GM11168 (cell line): ENCODE measurements around the gene SMURF2.
"Not testable (repeated sequence)": the region's sequence is repeated elsewhere in the genome, so short reads cannot be mapped to it uniquely, and the experiment has no call there.

Source experiments
- in situ Hi-C: fragments of 300-500 bp; cut with MboI; formaldehyde crosslinking; loops from one replicate; pipeline ENCODE4 v1.12.0; 2022; ENCODE audit warnings: low sequenced_read_pairs; ENCODE audit not compliant: unreplicated experiment

Gene SMURF2

DNA sequence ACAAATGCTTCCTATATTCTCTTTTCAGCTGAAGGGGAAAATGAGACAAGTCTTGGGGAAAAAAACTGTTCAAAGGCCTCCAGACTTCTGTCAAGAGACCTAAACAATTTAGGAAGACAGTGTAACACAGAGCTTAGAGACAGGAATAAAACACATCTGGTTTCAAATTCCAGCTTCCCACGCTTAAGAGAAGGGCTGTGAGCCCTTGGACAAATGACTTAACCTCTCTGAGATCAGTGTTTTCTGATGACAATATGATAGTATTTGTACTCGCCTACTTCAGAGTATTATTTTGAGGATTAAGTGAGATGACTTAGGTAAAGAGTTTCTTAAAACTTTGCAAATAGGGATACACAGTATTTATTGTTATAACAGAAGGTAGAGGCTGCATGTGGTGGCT, 29.5 kb downstream of the SMURF2 start:
- in situ Hi-C loops, result no loop called here

GRCh38 chr17:64632194-64632593, 29.9 kb downstream of the SMURF2 start:
- in situ Hi-C loops, result no loop called here

- in situ Hi-C loops, result no loop called here
Measured at GRCh38 chr17:64630309-64631223, 31.5 kb downstream of the SMURF2 start.

DNA sequence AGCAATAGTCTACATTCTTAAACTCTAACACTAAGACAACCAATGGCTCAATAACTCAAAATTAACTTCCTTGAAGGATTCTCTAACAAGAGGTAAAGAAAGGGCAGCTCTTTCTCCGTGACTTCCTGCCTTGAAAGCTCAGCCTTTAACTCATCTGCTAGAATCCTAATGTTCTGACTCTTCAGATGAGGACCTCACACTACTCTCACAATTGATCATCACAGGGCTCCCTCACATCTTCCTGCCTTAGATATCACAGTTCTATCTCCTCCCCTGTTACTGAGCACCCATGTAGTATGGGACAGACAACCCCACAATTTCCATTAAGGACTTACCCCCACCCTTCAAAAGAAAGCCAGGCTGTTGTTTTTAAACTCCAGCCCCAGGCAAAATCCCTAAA, 33.5 kb downstream of the SMURF2 start:
- in situ Hi-C loops, result no loop called here

- in situ Hi-C loops, result no loop called here
Measured at GRCh38 chr17:64627797-64628196, 34.3 kb downstream of the SMURF2 start.

DNA sequence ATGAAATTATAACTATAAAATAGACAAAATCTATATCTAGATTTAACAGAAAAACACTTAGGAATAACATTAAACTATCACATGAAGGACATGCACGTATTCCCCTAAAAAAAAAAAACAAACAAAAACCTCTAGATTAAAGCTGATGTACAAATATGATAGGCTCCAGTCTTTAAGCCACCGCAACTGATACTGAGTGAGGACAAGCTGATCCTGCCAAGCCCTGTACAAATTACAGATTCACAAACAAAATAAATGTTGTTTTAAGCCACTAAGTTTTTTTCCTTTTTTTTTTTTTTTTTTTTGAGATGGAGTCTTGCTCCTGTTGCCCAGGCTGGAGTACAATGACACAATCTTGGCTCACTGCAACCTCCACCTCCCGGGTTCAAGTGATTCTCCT, 35.3 kb downstream of the SMURF2 start:
- in situ Hi-C loops, result no loop called here

- in situ Hi-C loops, result no loop called here
Measured at GRCh38 chr17:64625541-64625940, 36.6 kb downstream of the SMURF2 start.

DNA sequence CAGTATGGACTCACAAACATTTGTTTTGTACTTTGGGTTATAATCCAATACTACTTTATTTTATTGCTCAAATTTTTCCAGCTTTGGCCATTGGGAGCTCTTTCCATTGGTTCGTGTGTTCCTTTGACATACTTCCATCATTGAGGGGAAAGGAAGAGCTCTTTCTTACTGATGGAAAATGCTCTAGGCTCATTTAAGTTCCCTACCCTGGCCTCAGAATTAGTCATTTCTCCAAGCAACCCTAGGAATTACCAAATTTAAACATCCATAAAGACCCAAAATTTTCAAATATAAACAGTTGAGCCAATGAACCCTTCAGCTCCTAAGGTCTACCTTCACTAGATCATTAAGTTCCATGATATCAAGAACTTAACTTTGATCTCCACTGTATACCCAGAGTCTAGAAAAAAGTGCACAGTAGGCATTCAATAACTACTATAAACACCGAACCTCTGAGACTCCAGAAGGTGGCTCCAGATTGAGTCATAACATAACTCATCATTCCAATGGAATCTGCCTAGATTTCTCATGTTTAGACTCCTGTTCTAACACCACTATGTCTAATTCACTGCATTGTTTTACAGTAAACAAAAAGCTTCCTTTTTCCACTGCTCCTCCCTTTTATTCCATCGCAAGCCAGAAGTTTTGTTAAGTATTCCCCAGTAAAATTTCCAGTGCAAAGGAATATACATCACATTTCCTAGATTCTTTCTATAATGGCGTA, 39.0 kb downstream of the SMURF2 start:
- in situ Hi-C loops, result no loop called here

DNA sequence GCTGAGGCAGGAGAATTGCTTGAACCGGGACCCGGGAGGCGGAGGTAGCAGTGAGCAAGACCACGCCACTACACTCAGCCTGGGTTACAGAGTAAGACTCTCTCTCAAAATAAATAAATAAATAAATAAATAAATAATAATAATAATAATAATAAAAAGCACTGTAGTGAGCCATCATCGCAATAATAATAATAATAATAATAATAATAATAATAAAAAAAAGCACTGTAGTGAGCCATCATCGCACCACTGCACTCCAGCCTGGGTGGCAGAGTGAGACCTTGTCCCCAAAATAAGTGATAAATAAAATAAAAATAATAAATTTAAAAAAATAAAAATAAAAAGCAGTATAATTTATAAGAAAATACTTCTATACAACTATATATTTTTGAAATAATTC, 40.3 kb downstream of the SMURF2 start:
- in situ Hi-C loops, result no loop called here

DNA sequence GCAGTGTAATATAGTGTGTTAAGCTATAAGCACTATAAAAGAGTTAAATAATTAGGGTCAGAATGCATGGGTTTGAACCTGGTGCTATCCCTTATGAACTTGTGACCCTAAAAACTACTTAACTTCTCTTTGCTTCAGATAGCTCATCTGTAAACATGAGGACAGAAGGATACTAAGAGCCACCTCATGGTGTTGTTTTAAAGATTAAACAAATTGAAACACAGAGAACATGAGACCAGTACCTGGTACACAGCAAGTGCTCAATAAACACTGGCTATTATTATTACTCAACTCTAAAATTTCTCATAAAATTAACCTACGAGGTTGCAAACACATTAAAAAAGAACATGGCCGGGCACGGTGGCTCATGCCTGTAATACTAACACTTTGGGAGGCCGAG, 43.3 kb downstream of the SMURF2 start:
- in situ Hi-C loops, result no loop called here

GRCh38 chr17:64617125-64617780, 44.9 kb downstream of the SMURF2 start:
- in situ Hi-C loops, result no loop called here

- in situ Hi-C loops, result no loop called here
Measured at GRCh38 chr17:64615028-64615677, 47.0 kb downstream of the SMURF2 start.

- in situ Hi-C loops, result no loop called here
Measured at GRCh38 chr17:64614266-64615027, 47.7 kb downstream of the SMURF2 start.

DNA sequence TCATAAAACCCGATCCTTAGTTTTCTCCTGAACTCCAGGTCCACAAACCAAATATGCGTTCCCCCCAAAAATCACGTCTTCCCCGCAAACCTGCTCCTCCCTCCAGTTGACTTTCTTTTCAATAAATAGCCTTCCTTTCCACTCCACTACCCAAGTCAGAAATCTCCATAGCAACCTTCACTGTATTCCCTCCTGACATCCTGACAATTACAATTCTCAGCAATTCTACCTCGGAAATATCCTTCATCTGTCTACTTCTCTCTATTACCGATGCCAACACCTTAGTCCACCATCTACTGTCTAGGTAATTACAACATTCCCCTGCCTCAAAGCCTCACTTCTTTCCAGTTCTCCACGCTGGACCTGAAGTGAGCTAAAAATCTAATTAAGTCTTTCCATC, 50.7 kb downstream of the SMURF2 start:
- in situ Hi-C loops, result no loop called here

DNA sequence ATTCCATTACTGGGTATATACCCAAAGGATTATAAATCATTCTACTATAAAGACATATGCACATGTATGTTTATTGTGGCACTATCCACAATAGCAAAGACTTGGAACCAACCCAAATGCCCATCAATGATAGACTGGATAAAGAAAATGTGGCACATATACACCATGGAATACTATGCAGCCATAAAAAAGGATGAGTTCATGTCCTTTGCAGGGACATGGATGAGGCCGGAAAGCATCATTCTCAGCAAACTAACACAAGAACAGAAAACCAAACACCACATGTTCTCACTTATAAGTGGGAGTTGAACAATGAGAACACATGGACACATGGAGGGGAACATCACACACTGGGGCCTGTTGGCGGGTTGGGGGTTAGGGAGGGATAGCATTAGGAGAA, 51.9 kb downstream of the SMURF2 start:
- in situ Hi-C loops, result not testable (repeated sequence)

GRCh38 chr17:64608571-64608981, 53.5 kb downstream of the SMURF2 start:
- in situ Hi-C loops, result no loop called here

DNA sequence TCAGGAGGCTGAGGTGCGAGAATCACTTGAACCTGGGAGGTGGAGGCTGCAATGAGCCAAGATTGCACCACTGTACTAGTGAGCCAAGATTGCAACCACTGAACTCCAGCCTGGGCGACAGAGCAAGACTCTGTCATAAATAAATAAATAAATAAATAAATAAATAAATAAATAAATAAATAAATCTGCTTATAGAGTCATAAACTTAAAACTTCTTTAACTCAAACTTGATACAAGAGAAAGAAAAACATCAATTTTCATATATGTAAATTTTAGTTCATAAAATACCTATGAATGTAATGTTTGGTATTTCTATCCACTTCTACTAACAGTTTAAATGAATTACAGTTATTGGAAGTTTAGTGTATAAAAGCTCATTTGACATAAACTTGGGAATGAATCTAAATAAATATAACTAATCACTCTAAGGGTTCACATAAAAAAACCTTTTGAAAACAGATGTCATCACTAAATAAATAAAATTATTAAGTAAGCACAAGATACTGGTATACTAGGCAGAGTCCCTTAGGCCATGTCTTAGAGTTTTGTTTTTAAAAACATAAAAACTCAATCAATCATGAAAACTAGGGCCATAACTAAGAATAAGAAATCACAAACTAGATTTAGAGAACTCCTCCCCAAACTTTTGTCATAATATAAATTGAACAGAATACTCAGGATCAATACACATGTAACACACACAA, 54.1 kb downstream of the SMURF2 start:
- in situ Hi-C loops, result no loop called here

DNA sequence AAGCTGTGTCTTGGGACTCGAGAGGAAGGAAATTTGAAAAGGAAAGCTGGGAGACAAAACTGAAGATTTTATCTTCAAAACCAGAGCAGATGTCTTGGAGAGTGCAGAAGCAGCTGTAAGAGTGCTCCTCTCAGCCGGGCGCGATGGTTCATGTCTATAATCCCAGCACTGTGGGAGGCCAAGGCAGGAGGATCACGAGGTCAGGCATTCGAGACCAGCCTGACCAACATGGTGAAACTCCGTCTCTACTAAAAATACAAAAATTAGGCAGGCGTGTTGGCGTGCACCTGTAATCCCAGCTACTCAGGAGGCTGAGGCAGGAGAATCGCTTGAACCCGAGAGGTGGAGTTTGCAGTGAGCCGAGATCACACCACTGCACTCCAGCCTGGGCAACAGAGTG, 57.6 kb downstream of the SMURF2 start:
- in situ Hi-C loops, result not testable (repeated sequence)

GRCh38 chr17:64603987-64604386, 58.1 kb downstream of the SMURF2 start:
- in situ Hi-C loops, result no loop called here
